Mesenchymal stem cell (in vitro differentiated cells and primary cell): ENCODE results near the gene MATK.

ENCODE experiments used
- DNase-seq: peaks from one replicate; pipeline ENCODE4 v3.0.0-alpha.2; 2013
- H2AFZ ChIP-seq: one replicate; pipeline ENCODE4 v1.6.1; 2013; ENCODE audit warnings: low read depth, mild to moderate bottlenecking, control low read depth, inconsistent platforms, low read length, moderate library complexity
- H2AK5ac ChIP-seq: 2 replicates; pipeline ENCODE4 v1.6.1; 2013; ENCODE audit warnings: low read length, moderate library complexity, mild to moderate bottlenecking, inconsistent platforms; ENCODE audit not compliant: severe bottlenecking
- H2BK120ac ChIP-seq: one replicate; pipeline ENCODE4 v1.6.1; 2013; ENCODE audit warnings: low read depth, mild to moderate bottlenecking, inconsistent platforms, low read length, moderate library complexity
- H2BK12ac ChIP-seq, 2 experiments: one replicate each; pipeline ENCODE4 v1.6.1; 2013; ENCODE audit warnings: inconsistent platforms in 2 of 2, low read length in 2 of 2, mild to moderate bottlenecking in 2 of 2, moderate library complexity in 2 of 2, control low read depth in 1 of 2
- H2BK15ac ChIP-seq: one replicate; pipeline ENCODE4 v1.6.1; 2013; ENCODE audit warnings: mild to moderate bottlenecking, low read depth, inconsistent platforms; ENCODE audit not compliant: poor library complexity, severe bottlenecking
- H2BK5ac ChIP-seq: 2 replicates; pipeline ENCODE4 v1.6.1; 2013; ENCODE audit warnings: low read depth, mild to moderate bottlenecking, low read length, control low read depth, inconsistent platforms; ENCODE audit not compliant: poor library complexity, severe bottlenecking
- H3K14ac ChIP-seq, 2 experiments: one replicate each; pipeline ENCODE4 v1.6.1; 2013; ENCODE audit warnings: inconsistent platforms in 2 of 2, low read length in 2 of 2, control low read depth in 1 of 2, mild to moderate bottlenecking in 1 of 2, moderate library complexity in 1 of 2
- H3K18ac ChIP-seq, 2 experiments: one replicate each; pipeline ENCODE4 v1.6.1; 2013; ENCODE audit warnings: inconsistent platforms in 2 of 2, low read length in 2 of 2, control low read depth in 1 of 2, low read depth in 1 of 2, mild to moderate bottlenecking in 1 of 2
- H3K23ac ChIP-seq, 2 experiments: one replicate each; pipeline ENCODE4 v1.6.1; 2013; ENCODE audit warnings: inconsistent platforms in 2 of 2, low read length in 2 of 2, mild to moderate bottlenecking in 2 of 2, moderate library complexity in 2 of 2, control low read depth in 1 of 2
- H3K27ac ChIP-seq: 2 replicates; pipeline ENCODE4 v1.5.1; 2013; ENCODE audit warnings: mild to moderate bottlenecking, moderate library complexity, low read length, control low read depth, inconsistent platforms; ENCODE audit not compliant: poor library complexity, severe bottlenecking
- H3K27me3 ChIP-seq, 2 experiments: 2 replicates each; pipeline versions ENCODE4 v1.6.1 to v1.7.0; 2013; ENCODE audit warnings: low read length in 2 of 2, mild to moderate bottlenecking in 2 of 2, moderate library complexity in 2 of 2, control low read depth in 1 of 2, inconsistent platforms in 1 of 2; ENCODE audit not compliant: control insufficient read depth in 1 of 2, insufficient read depth in 1 of 2
- H3K36me3 ChIP-seq, 2 experiments: 2 replicates each; pipeline versions ENCODE4 v1.6.1 to v1.7.0; 2013; ENCODE audit warnings: low read length in 2 of 2, control low read depth in 1 of 2, inconsistent platforms in 1 of 2, low read depth in 1 of 2, mild to moderate bottlenecking in 1 of 2; ENCODE audit not compliant: insufficient read depth in 2 of 2, control insufficient read depth in 1 of 2
- H3K4ac ChIP-seq, 2 experiments: one replicate each; pipeline ENCODE4 v1.6.1; 2013; ENCODE audit warnings: inconsistent platforms in 2 of 2, low read length in 2 of 2, mild to moderate bottlenecking in 2 of 2, moderate library complexity in 2 of 2, control low read depth in 1 of 2, low read depth in 1 of 2
- H3K4me1 ChIP-seq: 2 replicates; pipeline ENCODE4 v1.6.1; 2013; ENCODE audit warnings: low read depth, low read length, control low read depth; ENCODE audit not compliant: control insufficient read depth, insufficient read depth
- H3K4me2 ChIP-seq: 2 replicates; pipeline ENCODE4 v1.6.1; 2013; ENCODE audit warnings: low read length, mild to moderate bottlenecking, inconsistent platforms; ENCODE audit not compliant: poor library complexity, severe bottlenecking
- H3K4me3 ChIP-seq, 2 experiments: 2 replicates each; pipeline versions ENCODE4 v1.5.1 to v1.7.0; 2013; ENCODE audit warnings: low read length in 2 of 2, mild to moderate bottlenecking in 2 of 2, control low read depth in 1 of 2, low read depth in 1 of 2; ENCODE audit not compliant: insufficient read depth in 1 of 2
- H3K79me1 ChIP-seq: replicated peaks from 2 replicates; pipeline ENCODE4 v1.6.1; 2013; ENCODE audit warnings: mild to moderate bottlenecking, control low read depth, low read length, inconsistent platforms; ENCODE audit not compliant: poor library complexity, severe bottlenecking
- H3K9ac ChIP-seq: 2 replicates; pipeline ENCODE4 v1.7.0; 2013; ENCODE audit warnings: mild to moderate bottlenecking, low read length, moderate library complexity
- H3K9me3 ChIP-seq: 2 replicates; pipeline ENCODE4 v1.7.0; 2013; ENCODE audit warnings: mild to moderate bottlenecking, low read length; ENCODE audit not compliant: control insufficient read depth
- H4K8ac ChIP-seq: one replicate; pipeline ENCODE4 v1.6.1; 2013; ENCODE audit warnings: inconsistent platforms, mild to moderate bottlenecking, low read length, moderate library complexity
- H4K91ac ChIP-seq: one replicate; pipeline ENCODE4 v1.6.1; 2013; ENCODE audit warnings: mild to moderate bottlenecking, low read length, inconsistent platforms
- WGBS: methylation state at CpG from one replicate; pipeline ENCODE4 v1.1.7; 2013; ENCODE audit warnings: mixed read lengths; 5-methylcytosine and 5-hydroxymethylcytosine counted together

MATK gene

DNA sequence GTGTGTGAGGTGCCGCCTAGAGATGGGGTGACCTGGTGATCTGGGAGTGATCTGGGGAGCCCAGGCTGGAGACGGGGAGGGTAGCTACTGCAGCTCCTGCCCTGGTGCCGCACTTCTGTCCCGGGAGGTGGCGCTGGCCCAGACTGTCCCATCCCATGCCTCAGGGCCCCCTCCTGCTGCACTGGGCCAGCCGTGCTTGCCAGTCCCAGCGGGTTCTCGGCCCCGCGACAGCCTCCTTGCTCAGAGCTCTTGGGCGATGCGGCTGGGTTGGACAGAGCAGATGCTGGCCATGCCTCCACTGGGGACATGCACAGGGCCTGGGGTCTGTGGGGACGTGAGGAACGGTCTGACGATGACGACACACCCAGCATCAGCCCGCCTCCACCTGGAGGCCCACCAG is 16.7 kb downstream of the MATK start:
- H3K27me3 ChIP-seq: peaks cover 0 to 26% of the 10 kb centered on the region in 2 experiments
- H3K27ac ChIP-seq: no peak overlapping the region
- H2BK5ac ChIP-seq: no peak overlapping the region
- no peak overlapping the region for H2BK15ac ChIP-seq
- H3K9ac ChIP-seq: no peak overlapping the region
- H3K4ac ChIP-seq: no peak overlapping the region
- H2BK12ac ChIP-seq: no peak overlapping the region
- no peak for DNase-seq
- H3K4me3 ChIP-seq: no peak overlapping the region
- H3K36me3 ChIP-seq: peaks cover 20 to 56% of the 10 kb centered on the region in 2 experiments
- no peak overlapping the region for H4K8ac ChIP-seq
- no peaks in the 10 kb centered on the region for H3K4me1 ChIP-seq
- H2AFZ ChIP-seq: no peak overlapping the region
- H3K18ac ChIP-seq: no peak overlapping the region
- H3K14ac ChIP-seq: no peak overlapping the region
- H2BK120ac ChIP-seq: no peak overlapping the region
- no peak overlapping the region for H3K23ac ChIP-seq
- H4K91ac ChIP-seq: no peak overlapping the region
- WGBS: 89% methylated on average over 17 of the region's 17 CpGs
- H3K4me2 ChIP-seq: no peak overlapping the region
- no peak overlapping the region for H2AK5ac ChIP-seq
- H3K9me3 ChIP-seq: no peaks in the 10 kb centered on the region
- peaks cover 6% of the 10 kb centered on the region for H3K79me1 ChIP-seq

DNA sequence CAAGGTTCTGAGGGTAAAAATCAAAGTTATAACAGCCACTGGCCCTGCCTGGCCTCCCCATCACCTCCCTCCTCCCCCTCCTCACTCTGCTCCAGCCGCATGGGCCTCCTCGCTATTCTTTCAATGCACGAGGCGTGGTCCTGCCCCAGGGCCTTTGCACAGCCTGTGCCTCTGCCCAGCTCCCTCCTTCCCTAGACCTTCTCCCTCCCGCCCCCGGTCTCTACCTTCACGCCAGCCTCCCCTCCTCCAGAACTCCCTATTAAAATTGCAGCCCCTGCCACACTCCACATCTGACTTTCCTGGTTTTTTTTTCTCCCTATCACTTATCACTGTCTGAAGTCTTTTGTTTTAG is 17.5 kb downstream of the MATK start:
- no peak overlapping the region for H3K14ac ChIP-seq
- no peak overlapping the region for H3K18ac ChIP-seq
- H3K4me3 ChIP-seq: peak overlapping the region in 1 of 2 experiments; percentile 10
- peaks cover 2% of the 10 kb centered on the region for H3K4me1 ChIP-seq
- no peaks in the 10 kb centered on the region for H3K9me3 ChIP-seq
- no peak overlapping the region for H3K27ac ChIP-seq
- H2BK5ac ChIP-seq: no peak overlapping the region
- no peak overlapping the region for H4K91ac ChIP-seq
- H3K36me3 ChIP-seq: peaks cover 20 to 56% of the 10 kb centered on the region in 2 experiments
- WGBS: 99% methylated on average over 7 of the region's 7 CpGs
- H3K9ac ChIP-seq: no peak overlapping the region
- no peak overlapping the region for H2BK15ac ChIP-seq
- H3K4me2 ChIP-seq: no peak overlapping the region
- no peak overlapping the region for H2AK5ac ChIP-seq
- peaks cover 0 to 21% of the 10 kb centered on the region in 2 experiments for H3K27me3 ChIP-seq
- H2AFZ ChIP-seq: no peak overlapping the region
- DNase-seq: no peak
- H3K23ac ChIP-seq: no peak overlapping the region
- H2BK12ac ChIP-seq: no peak overlapping the region
- H2BK120ac ChIP-seq: no peak overlapping the region
- no peak overlapping the region for H3K4ac ChIP-seq
- H4K8ac ChIP-seq: no peak overlapping the region
- peaks cover 6% of the 10 kb centered on the region for H3K79me1 ChIP-seq

DNA sequence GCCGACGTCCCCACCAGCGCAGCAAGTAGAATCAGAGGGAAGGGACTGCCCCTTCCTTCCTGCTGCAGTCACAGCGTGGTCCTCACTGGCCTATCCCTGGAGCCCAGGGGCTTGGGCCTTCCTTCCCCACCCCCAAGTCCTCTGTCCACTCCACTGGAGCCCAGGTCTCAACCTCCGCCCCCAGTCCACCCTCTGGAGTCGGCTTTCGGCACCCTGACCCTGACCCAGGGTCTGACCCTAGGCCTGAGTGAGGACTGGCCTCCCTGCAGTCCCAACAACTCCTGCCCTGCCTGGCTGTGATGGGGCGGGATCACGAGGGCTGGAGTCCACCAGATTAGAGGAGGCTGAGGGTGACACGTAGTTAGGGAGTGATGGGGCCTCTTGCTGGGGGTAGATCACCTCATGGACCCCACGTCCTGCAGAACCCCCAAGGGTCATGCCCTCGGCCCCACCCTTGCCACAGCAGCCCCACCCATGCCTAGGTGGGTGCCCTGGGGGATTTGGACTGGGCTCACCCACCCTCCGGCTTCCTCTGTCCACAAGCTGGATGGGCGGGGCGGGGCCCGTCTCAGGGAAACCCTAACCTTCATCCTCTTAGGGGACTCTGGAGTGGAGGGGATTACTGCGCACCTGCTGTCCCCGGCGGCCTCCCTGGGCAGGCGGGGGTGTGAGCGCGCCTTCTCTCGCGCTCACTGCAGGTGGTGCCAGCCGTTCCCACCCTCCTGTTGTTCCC is 18.0 kb downstream of the MATK start:
- Histone ChIP-seq H3K9me3 (no peaks in the 10 kb centered on the region), H3K27me3 (peaks cover 0 to 21% of the 10 kb centered on the region in 2 experiments), H2BK15ac (no peak overlapping the region), H2BK120ac (no peak overlapping the region), H3K23ac (no peak overlapping the region), H3K36me3 (peaks cover 20 to 56% of the 10 kb centered on the region in 2 experiments), H4K8ac (no peak overlapping the region), H2AK5ac (no peak overlapping the region), H2AFZ (no peak overlapping the region), H3K79me1 (peaks cover 8% of the 10 kb centered on the region), H3K18ac (no peak overlapping the region), H3K4me1 (peaks cover 5% of the 10 kb centered on the region), H3K4me2 (no peak overlapping the region), H3K9ac (no peak overlapping the region), H3K4ac (no peak overlapping the region), H2BK5ac (no peak overlapping the region), H3K4me3 (peak overlapping the region in 1 of 2 experiments; percentile 10), H4K91ac (no peak overlapping the region), H3K14ac (no peak overlapping the region), H3K27ac (no peak overlapping the region), H2BK12ac (no peak overlapping the region)
- 93% methylated on average over 21 of the region's 25 CpGs for WGBS
- no peak for DNase-seq

DNA sequence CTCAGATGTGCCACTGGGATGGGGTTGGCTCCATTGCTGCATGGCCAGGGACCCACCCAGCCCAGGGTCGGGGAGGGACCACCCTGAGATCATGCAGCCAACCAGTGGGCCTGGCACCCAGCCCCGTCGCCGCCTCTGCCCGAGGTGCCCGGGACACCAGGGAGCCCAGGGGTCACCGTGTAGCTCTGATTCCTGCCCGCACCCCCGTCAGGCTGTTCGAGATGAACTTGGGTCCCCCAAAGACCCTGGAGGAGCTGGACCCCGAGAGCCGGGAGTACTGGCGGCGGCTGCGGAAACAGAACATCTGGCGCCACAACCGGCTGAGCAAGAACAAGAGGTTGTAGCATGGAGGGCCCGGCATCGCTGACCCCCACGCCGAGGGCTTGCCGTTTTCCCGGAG is 19.1 kb downstream of the MATK start:
- H4K91ac ChIP-seq: peak overlapping the region; percentile 1
- no peak overlapping the region for H3K4me2 ChIP-seq
- no peak overlapping the region for H2AK5ac ChIP-seq
- no peak overlapping the region for H2BK15ac ChIP-seq
- H2BK120ac ChIP-seq: no peak overlapping the region
- no peak overlapping the region for H3K4me3 ChIP-seq
- H3K27me3 ChIP-seq: peaks cover 0 to 12% of the 10 kb centered on the region in 2 experiments
- no peak overlapping the region for H2BK12ac ChIP-seq
- H3K18ac ChIP-seq: no peak overlapping the region
- peaks cover 20 to 56% of the 10 kb centered on the region in 2 experiments for H3K36me3 ChIP-seq
- H3K27ac ChIP-seq: no peak overlapping the region
- H3K9ac ChIP-seq: no peak overlapping the region
- no peaks in the 10 kb centered on the region for H3K9me3 ChIP-seq
- WGBS: 96% methylated on average over 23 of the region's 23 CpGs
- H4K8ac ChIP-seq: no peak overlapping the region
- no peak overlapping the region for H3K14ac ChIP-seq
- no peak overlapping the region for H2BK5ac ChIP-seq
- H3K79me1 ChIP-seq: peaks cover 9% of the 10 kb centered on the region
- peaks cover 5% of the 10 kb centered on the region for H3K4me1 ChIP-seq
- no peak overlapping the region for H2AFZ ChIP-seq
- H3K23ac ChIP-seq: no peak overlapping the region
- no peak overlapping the region for H3K4ac ChIP-seq
- DNase-seq: no peak
